ENCODE results near the gene HERC2.
"Not testable (repeated sequence)": the region's sequence is repeated elsewhere in the genome, so short reads cannot be mapped to it uniquely, and the experiment has no call there.

Gene HERC2

DNA sequence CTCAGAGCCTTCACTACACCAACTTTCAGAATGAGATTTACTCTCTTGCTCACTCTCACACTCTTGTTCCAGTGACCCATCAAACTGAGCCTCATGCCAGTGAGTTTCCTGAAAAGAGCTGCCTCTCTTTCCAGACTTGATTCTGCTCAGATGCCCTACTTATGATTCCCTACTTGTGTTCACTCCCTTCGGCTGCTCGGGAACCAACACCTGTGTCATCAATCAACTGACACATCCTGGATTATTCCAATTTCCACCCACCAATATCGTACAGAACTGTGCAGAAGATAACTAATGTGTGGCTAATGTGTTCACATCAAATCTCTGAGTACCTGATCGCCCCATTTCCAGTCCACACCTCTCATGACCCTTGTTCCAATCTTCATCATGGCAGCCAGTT lies 100.3 kb downstream of the HERC2 start:
- not testable (repeated sequence) for DNase-seq

DNA sequence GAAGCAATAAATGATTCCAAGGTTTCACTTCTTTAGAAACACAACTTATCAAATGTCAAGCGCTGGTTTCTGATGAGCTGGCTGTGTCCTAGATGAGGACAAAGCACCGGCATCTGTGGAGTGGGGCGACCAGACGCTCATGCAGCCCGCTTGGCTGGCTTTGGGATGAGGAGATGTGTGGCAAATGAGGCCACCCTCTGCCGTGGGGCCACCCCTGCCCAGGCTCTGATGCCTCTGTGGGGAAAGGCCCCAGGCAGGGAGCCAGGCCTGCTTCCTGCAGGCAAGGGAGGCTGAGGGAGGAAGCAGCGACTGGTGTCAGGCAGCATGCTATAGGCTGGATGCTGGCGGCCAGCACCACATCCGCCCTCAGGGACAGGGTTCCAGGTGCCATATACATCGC lies 102.9 kb downstream of the HERC2 start:
- DNase-seq, result no peak

DNA sequence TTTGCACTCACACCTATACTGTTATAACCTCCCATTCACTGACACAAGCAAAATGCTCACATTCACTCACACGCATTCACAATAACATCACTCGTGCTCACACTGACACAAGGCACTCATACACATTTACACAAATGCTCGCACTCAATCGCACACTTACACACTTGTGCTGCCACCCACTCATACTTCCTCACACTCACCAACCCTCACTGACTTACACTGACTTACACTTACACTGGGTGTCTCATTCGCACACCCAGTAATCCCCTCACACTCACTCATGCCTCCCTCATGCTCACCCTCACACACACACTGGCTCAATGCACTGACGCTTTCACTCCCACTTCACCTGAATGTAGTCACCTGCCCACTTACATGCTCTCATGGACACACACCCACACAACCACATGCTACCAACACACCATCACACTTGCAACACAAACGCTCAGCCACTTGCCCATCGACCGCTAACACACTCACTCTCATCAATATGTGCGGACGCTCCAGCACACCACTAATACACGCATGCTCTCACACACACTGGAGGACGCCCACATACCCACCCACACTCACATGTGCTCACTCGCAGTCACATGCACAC lies 104.9 kb downstream of the HERC2 start:
- DNase-seq, result not testable (repeated sequence)

DNA sequence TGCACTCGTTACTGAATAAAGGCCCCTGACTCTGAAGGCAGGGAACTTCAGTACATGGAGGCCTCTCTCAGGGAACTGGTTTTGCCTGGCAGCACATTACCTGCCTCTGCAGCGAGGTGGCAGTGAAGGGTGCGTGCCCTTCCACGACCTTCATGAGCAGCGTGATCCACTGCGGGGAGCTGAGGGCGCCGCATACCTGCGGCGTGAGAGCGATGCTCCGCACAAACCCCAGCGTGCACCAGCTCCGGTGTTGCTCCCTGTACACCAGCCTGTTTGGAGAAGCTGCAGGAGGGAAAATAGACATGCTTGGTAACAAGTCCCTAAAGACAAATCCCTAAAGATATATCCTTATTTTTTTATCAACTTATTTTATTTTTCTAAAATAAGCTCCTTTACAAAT lies 106.5 kb downstream of the HERC2 start:
- not testable (repeated sequence) for DNase-seq

DNA sequence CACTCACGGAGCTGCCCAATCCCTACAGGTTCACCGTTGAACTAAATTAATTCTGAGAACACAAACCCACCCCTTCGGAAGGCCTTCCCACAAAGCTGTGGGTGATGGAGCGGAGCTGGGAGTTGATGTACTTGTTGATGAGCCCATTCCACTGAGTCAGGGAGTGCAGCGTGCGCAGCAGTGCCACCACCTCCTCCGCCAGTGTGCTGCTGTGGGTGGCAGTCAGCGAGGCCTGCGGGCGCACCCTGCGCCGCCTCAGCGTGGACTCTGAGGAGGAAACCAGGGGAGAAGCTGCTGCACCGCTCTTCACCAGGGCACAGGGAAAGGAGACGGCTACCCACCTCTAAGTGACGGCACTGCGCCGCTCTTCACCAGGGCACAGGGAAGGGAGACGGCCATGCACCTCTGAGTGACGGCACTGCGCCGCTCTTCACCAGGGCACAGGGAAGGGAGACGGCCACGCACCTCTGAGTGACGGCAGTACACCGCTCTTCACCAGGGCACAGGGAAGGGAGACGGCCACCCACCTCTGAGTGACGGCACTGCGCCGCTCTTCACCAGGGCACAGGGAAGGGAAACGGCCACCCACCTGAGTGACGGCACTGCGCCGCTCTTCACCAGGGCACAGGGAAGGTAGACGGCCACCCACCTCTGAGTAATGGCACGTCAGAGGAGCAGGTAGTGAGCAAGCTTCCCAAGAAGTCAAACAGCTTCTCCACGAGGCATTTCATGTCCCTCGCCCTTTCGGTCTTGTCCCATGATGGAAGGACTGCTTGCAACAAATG lies 107.8 kb downstream of the HERC2 start:
- not testable (repeated sequence) for DNase-seq

DNA sequence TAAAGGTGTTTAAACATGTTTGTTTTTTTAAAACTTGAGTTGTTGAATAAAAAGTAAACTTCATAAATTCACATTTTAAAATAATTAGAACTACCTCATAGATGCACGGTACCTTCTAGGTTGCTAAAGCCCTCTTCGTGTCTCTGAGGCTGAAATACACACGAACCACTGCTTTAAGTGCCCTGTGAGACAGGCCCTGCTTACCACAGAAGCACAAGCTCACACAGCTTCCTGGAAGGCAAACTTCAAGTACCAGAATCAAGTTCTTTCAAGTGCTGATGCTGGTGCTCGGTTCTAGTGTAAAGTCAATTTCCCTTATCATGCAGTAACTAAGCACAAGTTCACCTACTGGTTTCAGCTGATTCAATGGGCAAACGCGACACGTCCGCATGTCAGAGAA lies 108.6 kb downstream of the HERC2 start:
- not testable (repeated sequence) for DNase-seq

DNA sequence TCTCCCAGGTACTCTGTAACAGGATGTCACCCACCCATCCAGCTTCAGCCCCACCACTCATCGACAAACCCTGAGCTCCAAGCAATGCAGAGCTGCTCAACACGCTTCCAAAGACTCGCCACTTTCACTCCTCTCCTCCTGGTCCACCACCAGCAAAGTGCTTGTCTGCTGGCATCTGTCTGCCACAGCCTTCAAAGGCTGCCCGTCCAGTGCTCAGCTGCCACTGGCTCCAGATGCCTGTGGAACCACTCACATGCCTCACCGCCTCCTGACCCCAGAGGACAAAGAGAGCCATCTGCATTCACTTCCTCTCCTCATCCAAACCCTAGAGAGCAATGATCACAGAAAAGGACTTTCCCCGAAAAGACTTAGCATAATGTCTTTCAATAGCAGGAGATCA lies 113.4 kb downstream of the HERC2 start:
- DNase-seq, result no peak

DNA sequence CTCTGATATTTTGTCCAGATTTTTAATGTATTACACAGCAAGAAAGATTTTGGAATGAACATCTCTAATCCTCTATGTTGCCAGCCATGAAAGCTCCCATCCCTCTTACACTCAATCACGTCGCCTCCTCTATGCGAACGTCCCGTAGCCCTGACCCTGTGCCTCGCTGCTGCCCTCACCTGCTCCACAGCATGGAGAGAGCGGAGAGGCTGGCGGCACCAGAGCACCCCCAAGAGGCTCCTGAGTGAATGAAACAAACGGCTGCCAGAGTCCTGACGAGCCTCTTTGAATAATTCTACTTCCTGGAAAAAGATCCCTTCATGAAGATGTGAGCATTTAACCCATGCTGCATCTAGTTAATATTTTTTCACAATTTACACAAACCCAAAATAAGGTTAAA lies 116.3 kb downstream of the HERC2 start:
- DNase-seq, result not testable (repeated sequence)

DNA sequence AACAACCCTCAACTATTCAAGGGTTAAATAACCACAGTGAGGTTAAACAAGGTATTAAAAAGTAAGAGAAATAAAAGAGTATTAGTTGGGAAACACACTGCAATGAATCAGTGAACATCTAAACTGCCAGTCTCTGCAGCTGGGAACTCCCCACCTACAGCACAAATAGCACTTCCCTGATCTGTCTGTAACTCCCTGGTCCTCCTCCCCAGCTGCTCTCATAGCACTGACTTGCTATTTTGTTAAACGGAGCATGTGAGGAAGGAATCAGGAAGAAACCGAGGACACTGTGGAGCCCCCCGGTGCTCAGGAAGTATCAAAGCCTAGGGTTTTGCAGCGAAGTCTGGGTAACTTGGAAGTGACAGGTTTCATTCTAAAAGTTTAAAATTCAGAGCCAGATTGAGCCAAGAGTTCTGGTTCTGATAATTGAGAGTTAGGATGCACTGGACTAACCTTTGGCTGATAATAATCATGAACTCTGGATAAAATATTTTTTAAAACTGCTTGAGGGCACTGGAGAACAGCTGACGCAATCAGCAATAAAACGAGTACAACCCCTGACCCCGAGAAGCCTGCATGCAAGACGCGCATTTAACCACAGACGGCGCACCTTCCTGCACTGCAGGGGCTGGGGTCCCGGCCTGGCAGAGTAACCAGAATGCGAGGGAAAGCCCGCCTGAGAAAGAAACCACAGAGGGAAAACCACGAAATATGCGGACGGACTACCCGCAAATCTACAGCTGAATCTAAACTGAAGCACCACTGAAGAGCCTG lies 118.7 kb downstream of the HERC2 start:
- DNase-seq, result peak; percentile 16

DNA sequence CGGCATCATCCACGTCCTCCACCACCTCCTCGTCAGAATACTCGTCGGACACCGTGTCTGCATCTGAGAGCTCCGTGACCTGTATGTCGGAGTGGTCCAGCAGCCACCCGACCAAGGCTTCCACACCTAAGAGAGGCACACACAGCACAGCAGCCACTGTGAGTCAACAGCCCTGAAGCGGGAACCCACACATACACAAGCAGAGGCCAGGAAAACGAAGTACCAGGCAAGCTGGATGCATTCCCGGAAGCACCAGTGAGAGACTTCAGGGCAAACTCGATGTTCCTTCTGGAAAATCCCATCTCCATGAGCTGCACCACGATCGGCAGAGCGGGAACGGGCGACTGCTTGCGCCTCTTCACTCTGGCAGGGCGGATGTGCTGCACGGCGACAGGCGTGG lies 119.9 kb downstream of the HERC2 start:
- not testable (repeated sequence) for DNase-seq

DNA sequence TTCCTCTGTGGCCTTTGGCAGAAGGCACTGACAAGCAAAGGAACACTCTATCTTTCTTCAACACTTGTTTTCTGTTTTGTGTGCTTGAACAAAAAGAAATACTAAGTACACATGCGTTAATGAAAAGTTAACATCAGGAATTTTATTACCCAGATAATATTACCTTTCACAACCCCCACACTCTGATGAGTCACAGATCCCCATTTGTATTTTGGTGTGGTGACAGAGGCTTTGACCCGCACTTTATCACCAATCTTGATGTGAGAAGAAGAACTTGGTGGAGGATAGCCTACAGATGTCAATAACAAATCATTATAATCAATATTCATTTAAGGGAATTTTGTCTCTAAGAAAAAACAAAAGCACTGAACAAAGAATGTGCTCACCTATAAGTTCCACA lies 123.8 kb downstream of the HERC2 start:
- DNase-seq, result not testable (repeated sequence)

DNA sequence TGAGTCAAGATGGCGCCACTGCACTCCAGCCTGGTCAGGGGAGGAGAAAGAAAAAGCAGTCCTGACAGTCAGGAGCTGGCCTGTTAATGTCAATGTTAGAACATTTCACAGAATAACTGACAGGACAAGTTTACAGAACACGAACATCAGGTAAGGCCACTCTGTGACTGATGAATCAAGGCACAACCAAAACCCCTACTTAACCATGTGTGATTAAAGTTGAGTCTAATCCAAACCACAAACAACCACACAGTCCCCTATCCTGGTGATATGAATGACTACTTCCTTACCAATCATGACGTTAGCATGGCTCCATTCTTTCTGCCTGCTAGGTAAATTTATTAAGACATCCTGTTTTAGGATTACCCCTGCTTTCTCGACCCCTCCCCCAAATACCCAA lies 124.3 kb downstream of the HERC2 start:
- not testable (repeated sequence) for DNase-seq

DNA sequence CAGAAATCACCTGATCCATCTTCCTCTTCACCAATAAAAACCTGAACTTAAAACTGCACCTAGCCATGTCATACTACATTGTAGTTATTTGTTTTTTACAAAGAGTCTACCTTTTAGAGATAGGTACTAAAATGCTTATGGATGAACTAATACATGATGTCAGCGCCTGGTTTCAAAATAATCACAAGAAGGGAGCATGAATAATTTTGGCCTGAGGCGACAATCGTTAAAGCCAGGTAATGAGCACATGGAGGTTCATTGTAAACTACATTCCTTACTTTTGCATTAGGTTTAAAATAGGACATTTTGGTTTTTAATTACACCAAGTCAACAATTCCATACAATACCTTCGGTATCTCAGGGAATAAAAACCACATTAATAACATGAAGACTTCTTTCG lies 125.4 kb downstream of the HERC2 start:
- DNase-seq, result not testable (repeated sequence)

DNA sequence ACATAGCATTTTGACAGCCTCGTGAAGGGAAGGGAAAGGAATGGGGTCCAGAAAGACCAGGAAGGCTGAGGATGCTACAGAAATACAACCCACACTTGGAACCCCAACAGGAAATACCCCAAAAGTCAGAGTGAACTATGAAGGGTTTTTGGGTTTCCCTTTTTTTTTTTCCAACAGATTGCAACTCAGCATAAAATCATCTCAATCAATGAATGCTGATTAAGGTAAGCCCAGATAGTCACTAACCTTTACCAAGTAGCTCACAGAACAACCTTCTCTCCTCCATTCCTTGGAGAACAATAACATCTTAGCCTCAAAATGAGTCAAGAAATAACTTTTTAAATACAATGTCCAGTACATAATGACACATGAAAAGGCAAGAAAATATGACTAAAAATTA lies 129.2 kb downstream of the HERC2 start:
- no peak for DNase-seq

DNA sequence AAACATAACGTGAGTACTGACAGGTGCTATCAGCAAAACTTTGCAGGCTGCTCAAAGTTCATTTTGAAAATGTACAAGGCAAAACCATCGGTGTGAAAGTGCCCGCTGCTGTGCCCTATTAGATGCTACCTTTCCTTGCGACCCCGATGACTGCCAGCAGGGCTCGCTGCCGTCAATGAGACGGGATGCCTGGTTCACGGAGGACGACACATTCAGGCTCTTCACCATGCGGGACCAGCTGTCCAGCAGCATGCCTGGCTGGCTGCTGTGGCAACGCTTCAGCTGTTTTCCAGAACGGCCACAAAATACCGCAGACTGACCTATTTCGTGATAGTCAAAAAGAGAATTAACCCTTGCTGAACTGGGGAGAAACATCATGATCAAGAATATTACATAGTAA lies 130.1 kb downstream of the HERC2 start:
- DNase-seq, result no peak

DNA sequence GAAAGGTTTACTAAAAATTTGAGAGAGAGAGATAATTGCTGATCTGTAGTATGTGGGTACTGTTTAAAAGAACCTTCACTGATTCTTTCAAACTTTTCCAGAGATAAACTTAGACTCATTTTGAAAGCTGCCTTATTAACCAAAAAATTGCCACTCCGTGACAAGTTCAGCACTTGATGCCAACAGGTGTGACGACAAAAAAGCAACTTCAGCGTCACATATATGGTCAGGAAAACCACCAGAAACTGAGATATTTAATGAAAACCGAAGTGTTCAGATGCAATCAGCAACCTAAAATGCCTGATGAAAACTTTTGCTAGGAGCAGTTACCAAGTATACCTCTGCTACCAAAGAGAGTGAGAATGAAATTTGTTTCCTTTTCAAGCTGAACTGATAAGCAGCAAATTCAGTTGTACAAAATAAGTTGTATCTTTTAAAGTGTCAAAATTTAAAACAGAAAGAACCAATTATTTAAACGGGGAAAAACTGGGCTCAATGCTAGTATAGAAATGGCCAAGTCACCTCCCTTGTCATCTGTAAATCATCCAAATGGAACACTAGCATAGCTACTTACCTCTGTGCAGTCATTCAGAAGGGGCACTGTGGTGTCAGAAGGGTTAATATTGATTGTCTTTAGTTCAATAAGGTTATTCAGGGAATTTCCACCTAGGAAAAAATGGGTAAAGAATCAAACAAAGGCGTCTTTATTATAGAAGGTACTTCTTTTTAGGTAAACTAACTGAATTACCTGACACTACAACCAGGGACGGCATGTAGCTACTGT lies 131.4 kb downstream of the HERC2 start:
- DNase-seq, result no peak

DNA sequence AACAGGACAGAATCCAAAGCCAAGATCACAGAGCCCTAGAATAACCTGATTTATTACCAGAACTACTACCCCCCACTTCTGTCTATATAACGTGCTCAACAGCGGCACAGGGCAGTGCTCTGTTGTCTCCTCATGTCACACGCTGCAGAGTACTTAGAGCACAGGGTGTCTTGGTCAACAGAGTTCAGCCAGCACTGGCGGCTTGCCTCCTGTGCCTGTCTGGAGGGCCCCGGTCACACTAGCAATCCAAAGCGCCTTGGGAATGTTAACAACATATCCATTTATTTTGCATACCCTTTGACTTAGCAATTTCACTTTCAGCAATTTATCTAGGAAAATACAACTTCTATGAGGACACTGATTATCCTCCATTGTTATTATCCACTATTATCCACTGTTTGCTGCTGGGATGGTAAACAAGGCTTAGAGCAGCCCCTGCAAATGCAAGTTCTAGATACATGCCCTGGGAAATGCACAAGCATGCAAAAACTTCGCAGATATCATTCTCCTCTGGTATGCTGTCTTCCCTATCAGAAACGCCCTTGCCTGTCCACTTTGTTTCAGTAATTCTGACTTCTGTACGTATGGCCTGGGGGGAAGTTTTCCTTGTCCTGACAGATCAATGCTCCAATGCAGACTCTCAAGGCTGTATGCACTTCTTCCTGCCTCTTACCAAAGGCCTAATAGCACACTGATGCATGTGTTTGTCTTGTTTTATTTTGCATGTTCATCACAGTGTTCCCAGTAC lies 136.7 kb downstream of the HERC2 start:
- no peak for DNase-seq

DNA sequence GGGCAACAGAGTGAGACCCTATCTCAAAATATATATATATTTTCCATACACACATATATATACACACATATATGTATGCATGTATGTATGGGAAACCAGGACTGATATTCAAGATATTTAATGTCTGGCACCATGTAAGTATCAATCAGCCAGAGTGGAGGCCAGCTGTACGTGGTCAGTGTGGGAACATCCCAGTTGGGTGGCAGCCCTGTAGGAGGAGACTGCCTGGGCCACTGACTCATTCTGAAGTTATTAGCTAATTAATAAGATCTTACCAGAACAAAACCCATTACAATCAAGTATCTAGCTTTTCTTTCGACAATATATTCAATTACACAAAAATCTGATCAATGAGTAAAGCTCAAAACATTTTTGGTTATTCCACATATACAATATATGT lies 137.8 kb downstream of the HERC2 start:
- no peak for DNase-seq

DNA sequence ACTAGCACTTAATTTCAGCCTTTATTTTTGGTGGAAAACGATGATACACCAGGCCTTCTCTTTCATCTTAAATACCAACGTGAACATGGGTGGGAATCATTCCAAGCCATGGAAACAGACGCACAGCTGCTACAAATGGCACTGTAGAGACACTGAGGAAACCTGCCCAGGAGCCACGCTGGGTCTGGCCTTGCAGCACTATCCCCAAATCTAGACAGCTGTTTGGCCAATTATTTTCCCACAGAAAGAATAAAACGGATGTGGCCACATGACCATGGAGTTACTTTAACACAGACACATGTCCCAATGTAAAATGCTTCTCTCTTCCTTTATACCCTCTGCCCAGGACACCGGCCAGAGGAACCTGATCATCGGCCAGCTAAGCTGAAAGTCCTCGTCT lies 139.2 kb downstream of the HERC2 start:
- no peak for DNase-seq

DNA sequence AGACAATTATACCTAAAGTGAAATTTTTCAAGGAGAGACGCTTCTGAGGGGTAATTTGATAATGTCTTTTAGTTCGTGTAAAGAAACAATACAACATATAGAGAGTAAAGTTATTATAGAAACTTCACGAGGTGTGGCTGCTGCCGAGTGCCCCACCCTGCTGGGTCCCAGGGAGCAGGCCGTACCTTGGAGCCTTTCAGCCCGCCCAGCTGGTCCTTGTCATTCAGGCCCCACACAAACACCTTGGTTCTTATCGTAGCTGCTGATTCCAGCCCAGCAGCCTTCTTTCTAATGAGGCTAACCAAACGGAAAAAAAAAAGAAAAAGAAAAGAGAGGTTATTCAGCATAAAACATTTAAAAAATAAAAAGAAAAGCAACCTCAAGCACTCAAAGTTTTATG lies 139.8 kb downstream of the HERC2 start:
- no peak for DNase-seq

DNA sequence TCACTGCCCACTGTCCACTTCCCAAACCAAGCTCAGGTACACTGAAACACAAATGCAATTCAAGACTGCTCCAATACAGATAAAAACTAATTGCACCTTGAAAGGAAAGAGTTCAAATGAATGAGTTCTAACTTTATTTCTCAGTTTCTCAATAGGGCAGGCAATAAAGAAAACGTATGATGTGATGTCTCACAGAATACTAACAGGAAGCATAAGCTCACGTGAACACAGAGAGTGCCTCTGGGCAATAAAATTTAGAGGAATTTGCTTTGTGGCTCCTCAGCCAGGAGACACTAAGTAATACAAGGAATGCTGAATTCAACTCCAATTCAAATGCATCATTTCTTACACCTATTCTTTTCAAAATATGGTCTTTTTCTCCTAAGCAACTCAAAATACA lies 140.6 kb downstream of the HERC2 start:
- no peak for DNase-seq

DNA sequence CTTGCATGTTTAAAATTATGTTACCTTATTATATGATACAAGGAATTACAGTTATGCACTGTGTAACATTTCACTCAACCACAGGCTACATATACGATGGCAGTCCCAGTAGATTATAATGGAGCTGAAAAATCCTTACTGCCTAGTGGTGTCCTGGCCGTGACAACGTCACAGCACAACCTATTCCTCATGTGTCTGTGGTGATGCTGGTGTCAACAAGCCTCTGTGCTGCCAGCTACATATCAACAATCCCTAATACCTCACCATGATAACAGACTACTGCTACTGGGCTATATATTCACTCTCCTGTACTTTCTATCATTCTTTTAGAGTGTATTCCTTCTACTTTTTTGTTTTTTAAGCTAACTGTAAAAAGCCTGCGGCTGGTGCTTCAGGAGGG lies 142.7 kb downstream of the HERC2 start:
- DNase-seq, result no peak
